ENCODE data around the gene RTP3.

GRCh38 chr3:46536758-46537157 is 39.0 kb downstream of the RTP3 start:
- TF ChIP-seq CTCF (IDR thresholded peaks at IDR 0.05) (no peak), POLR2AphosphoS5 (IDR thresholded peaks at IDR 0.05) (no peak), EP300 (IDR thresholded peaks at IDR 0.05) (no peak)

Data from stomach (tissue), 4 donors.